Upper lobe of left lung (tissue), 4 donors: ENCODE data around the gene MAP4K4.

ENCODE experiments used
- CTCF ChIP-seq, 6 experiments: fragments of 450-650 bp in 4 of 6; fragments of 200-600 bp in 2 of 6; sonication (generic) in 2 of 6; IDR thresholded peaks; one replicate each; pipeline ENCODE4 v1.5.1; 2016 to 2019; ENCODE audit warnings: antibody characterized with exemption in 6 of 6
- EP300 ChIP-seq, 4 donors: sonication (generic); formaldehyde crosslinking; IDR thresholded peaks; one replicate each; pipeline ENCODE4 v1.5.1; 2017; ENCODE audit warnings: antibody characterized with exemption in 4 of 4, control low read depth in 2 of 4
- POLR2A ChIP-seq, 4 donors: fragments of 450-650 bp; IDR thresholded peaks; one replicate each; pipeline ENCODE4 v1.5.1; 2016 to 2017; ENCODE audit warnings: antibody characterized with exemption in 4 of 4, mild to moderate bottlenecking in 2 of 4

GRCh38 chr2:101696272-101697123 lies 1.0 kb upstream of the MAP4K4 start:
- TF ChIP-seq CTCF (IDR thresholded peaks at IDR 0.05) (no peak), POLR2A (IDR thresholded peaks at IDR 0.05) (no peak), EP300 (IDR thresholded peaks at IDR 0.05) (no peak)
